GM06990 (cell line): ENCODE results near the gene PAXX.

ENCODE experiments used
- DNase-seq: peaks from one replicate; pipeline ENCODE4 v3.0.0-alpha.2; 2011; ENCODE audit not compliant: insufficient read length; ENCODE audit errors: extremely low read depth
- H3K27me3 ChIP-seq: replicated peaks from 2 replicates; pipeline ENCODE4 v1.6.0; 2011; ENCODE audit warnings: low read length; ENCODE audit not compliant: control insufficient read depth, insufficient read depth
- H3K36me3 ChIP-seq: 2 replicates; pipeline ENCODE4 v1.5.1; 2011; ENCODE audit warnings: low read length; ENCODE audit not compliant: control insufficient read depth, insufficient read depth
- H3K4me3 ChIP-seq: replicated peaks from 2 replicates; pipeline ENCODE4 v1.5.1; 2011; ENCODE audit warnings: low read depth, mild to moderate bottlenecking, control low read depth, low read length
- CTCF ChIP-seq: IDR thresholded peaks from 2 replicates; pipeline ENCODE4 v1.5.1; 2011; ENCODE audit warnings: low read length, control low read depth, mild to moderate bottlenecking, inconsistent platforms; ENCODE audit not compliant: insufficient read depth, poor library complexity, severe bottlenecking

PAXX gene

GRCh38 chr9:137028263-137029057 lies 36.2 kb downstream of the PAXX start:
- Histone ChIP-seq H3K36me3 (no peaks in the 10 kb centered on the region), H3K4me3 (peak overlapping the region; percentile 55), H3K27me3 (no peaks in the 10 kb centered on the region; the same call in 1 of the 2 replicates)
- peak; percentile 70 for DNase-seq
- TF ChIP-seq CTCF: peak; percentile 65

- H3K4me3 ChIP-seq: no peak overlapping the region; the same call in 1 of the 2 replicates
- peak; percentile 82 for DNase-seq
- no peaks in the 10 kb centered on the region; the same call in 1 of the 2 replicates for H3K27me3 ChIP-seq
- TF ChIP-seq CTCF: peak; percentile 98
- no peaks in the 10 kb centered on the region for H3K36me3 ChIP-seq
Observed at GRCh38 chr9:137029058-137029936, 37.1 kb downstream of the PAXX start.

GRCh38 chr9:137030006-137030405 lies 37.8 kb downstream of the PAXX start:
- no peaks in the 10 kb centered on the region; the same call in 1 of the 2 replicates for H3K27me3 ChIP-seq
- TF ChIP-seq CTCF: peak; percentile 0
- DNase-seq: peak; percentile 48
- H3K36me3 ChIP-seq: no peaks in the 10 kb centered on the region
- peak overlapping the region; percentile 43 for H3K4me3 ChIP-seq

- Histone ChIP-seq H3K4me3 (peak overlapping the region; percentile 51), H3K36me3 (no peaks in the 10 kb centered on the region), H3K27me3 (no peaks in the 10 kb centered on the region; the same call in 1 of the 2 replicates)
- peak; percentile 81 for DNase-seq
- TF ChIP-seq CTCF: no peak
Observed at GRCh38 chr9:137030538-137031527, 38.6 kb downstream of the PAXX start.

- TF ChIP-seq CTCF: no peak
- peak; percentile 70 for DNase-seq
- Histone ChIP-seq H3K27me3 (no peaks in the 10 kb centered on the region), H3K36me3 (no peaks in the 10 kb centered on the region), H3K4me3 (peak within 1 kb of the TSS; percentile 51)
Observed at GRCh38 chr9:137031904-137032640, 39.9 kb downstream of the PAXX start, which contains the start of gene FUT7. Gene FUT7, minus strand, starts transcription at chr9:137032088. Its CDS starts 97 bp downstream, at chr9:137031991.
